ENCODE measurements around the gene HDAC11.

- TF ChIP-seq CTCF (optimal IDR thresholded peaks at IDR 0.05 in 1 of 3, IDR thresholded peaks at IDR 0.05 in 1 of 3, conservative IDR thresholded peaks at IDR 0.05 in 1 of 3; ENCODE audit: extremely low read depth in 1 of 3, insufficient read depth in 2 of 3, low read length in 3 of 3) (no peak), EZH2 (IDR thresholded peaks at IDR 0.05; ENCODE audit: low read length) (no peak)
Measured at GRCh38 chr3:13524979-13525669, 45.0 kb downstream of the HDAC11 start.
